K562 (cell line): ENCODE results near the gene IMPG1. TPM values are rescaled to one million over a fixed set of nuclear protein-coding genes. Genes with fewer than 3 reads are reported as not detected.

Experiments
- ATAC-seq: fragments of 200-7000 bp; cut with Tn5 transposase; 3 replicates; pipeline ENCODE4 v1.9.1; 2020; ENCODE audit warnings: moderate library complexity
- BruUV-seq: library from RNA; stranded (reverse); fragments of 400-500 nt; replicated peaks from 2 replicates; lab custom pipeline; 2021; lab: Mats Ljungman, UMichigan
- CTCF ChIA-PET: fragments of 300-600 bp; formaldehyde crosslinking; extraction: SDS; loops from one replicate; lab custom pipeline; 2021; ENCODE audit warnings: low intra/inter-chr PET ratio; lab: Yijun Ruan, JAX
- POLR2A ChIA-PET: fragments of 300-600, 350-650 bp; sonication (Branson Sonifier 250); formaldehyde crosslinking; extraction: SDS; loops from one replicate; lab custom pipeline; 2021; ENCODE audit warnings: antibody characterized with exemption, inconsistent platforms; lab: Yijun Ruan, JAX
- DNase-seq, 4 experiments: peaks; one replicate each; pipeline versions ENCODE4 v3.0.0 to v3.0.0-alpha.2; 2011 to 2018; ENCODE audit warnings: low spot score in 3 of 4, mixed read lengths in 3 of 4; ENCODE audit errors: extremely low read depth in 1 of 4
- FAIRE-seq: peaks from 2 replicates; lab custom pipeline; 2011; peaks lifted over from hg19 to GRCh38; lab: Jason Lieb, UNC
- H2AFZ ChIP-seq: 2 replicates; pipeline ENCODE4 v1.6.0; 2011; ENCODE audit warnings: low read depth, low read length, control low read depth, inconsistent platforms
- H3K27ac ChIP-seq: fragments of 200-600 bp; 3 replicates; pipeline ENCODE4 v1.8.0; 2011; ENCODE audit warnings: low read depth, mild to moderate bottlenecking, control low read depth, inconsistent platforms, low read length, moderate library complexity, mixed read lengths; ENCODE audit errors: extremely low read depth
- H3K27me3 ChIP-seq, 2 experiments: fragments of 300-600 bp in 1 of 2; 2 replicates in 1 of 2; 3 replicates in 1 of 2; pipeline versions ENCODE4 v1.6.0 to v1.8.0; 2011; ENCODE audit warnings: inconsistent platforms in 2 of 2, low read length in 2 of 2, mild to moderate bottlenecking in 1 of 2, mixed read lengths in 1 of 2, moderate library complexity in 1 of 2; ENCODE audit not compliant: control insufficient read depth in 2 of 2, insufficient read depth in 2 of 2
- H3K36me3 ChIP-seq: fragments of 300-600 bp; 3 replicates; pipeline ENCODE4 v1.8.0; 2011; ENCODE audit warnings: mild to moderate bottlenecking, low read length, inconsistent platforms; ENCODE audit not compliant: control insufficient read depth, insufficient read depth
- H3K4me1 ChIP-seq, 2 experiments: fragments of 200-600 bp in 1 of 2; replicated peaks in 1 of 2; 2 replicates in 1 of 2; 3 replicates in 1 of 2; pipeline versions ENCODE4 v1.5.1 to v1.8.0; 2011; ENCODE audit warnings: inconsistent platforms in 2 of 2, low read length in 2 of 2, mild to moderate bottlenecking in 1 of 2, mixed read lengths in 1 of 2, moderate library complexity in 1 of 2; ENCODE audit not compliant: control insufficient read depth in 2 of 2, insufficient read depth in 2 of 2
- H3K4me2 ChIP-seq: 2 replicates; pipeline ENCODE4 v1.6.1; 2011; ENCODE audit warnings: low read length, control low read depth, inconsistent platforms, mixed read lengths; ENCODE audit not compliant: insufficient read depth
- H3K4me3 ChIP-seq: fragments of 200-600 bp; sonication (generic), shearing (Covaris generic); 2 replicates; pipeline ENCODE4 v1.5.1; 2016; ENCODE audit warnings: control low read depth, inconsistent platforms
- H3K79me2 ChIP-seq: fragments of 200-600 bp; 3 replicates; pipeline ENCODE4 v1.8.0; 2011; ENCODE audit warnings: low read length, inconsistent platforms; ENCODE audit not compliant: control insufficient read depth, insufficient read depth
- H3K9ac ChIP-seq, 2 experiments: 2 replicates each; pipeline versions ENCODE4 v1.6.0 to v1.6.1; 2011; ENCODE audit warnings: low read depth in 2 of 2, low read length in 2 of 2, control low read depth in 1 of 2, inconsistent platforms in 1 of 2, mild to moderate bottlenecking in 1 of 2, mixed read lengths in 1 of 2; ENCODE audit not compliant: insufficient read depth in 1 of 2
- H3K9me1 ChIP-seq: one replicate; pipeline ENCODE4 v1.6.0; 2011; ENCODE audit warnings: inconsistent platforms, mild to moderate bottlenecking, low read length, moderate library complexity; ENCODE audit not compliant: control insufficient read depth, insufficient read depth
- H3K9me3 ChIP-seq: replicated peaks from 2 replicates; pipeline ENCODE4 v1.5.1; 2011; ENCODE audit warnings: low read depth, low read length, inconsistent platforms; ENCODE audit not compliant: control insufficient read depth, insufficient read depth
- H4K20me1 ChIP-seq: replicated peaks from 2 replicates; pipeline ENCODE4 v1.6.1; 2011; ENCODE audit warnings: low read length, inconsistent platforms, mixed read lengths; ENCODE audit not compliant: control insufficient read depth, insufficient read depth
- ARID1B ChIP-seq: fragments of 450-650 bp; IDR thresholded peaks from 2 replicates; pipeline ENCODE4 v1.6.1; 2016; ENCODE audit warnings: antibody characterized with exemption, mild to moderate bottlenecking, inconsistent platforms
- ATF2 ChIP-seq: sonication (generic); formaldehyde crosslinking; IDR thresholded peaks from 2 replicates; pipeline ENCODE4 v1.8.1; 2022; ENCODE audit warnings: missing genetic modification reagents
- C11orf30 ChIP-seq: fragments of 450-650 bp; IDR thresholded peaks from 2 replicates; pipeline ENCODE4 v1.6.1; 2016; ENCODE audit warnings: low read depth, mild to moderate bottlenecking
- HDAC2 ChIP-seq: fragments of 450-650 bp; IDR thresholded peaks from 2 replicates; pipeline ENCODE4 v1.6.1; 2016; ENCODE audit warnings: mild to moderate bottlenecking
- IFI16 ChIP-seq: fragments of 250-450 bp; sonication (Bioruptor Pico); IDR thresholded peaks from 2 replicates; pipeline ENCODE4 v2.1.2; 2022; ENCODE audit warnings: mild to moderate bottlenecking, inconsistent platforms
- MAFG ChIP-seq: fragments of 450-650 bp; conservative IDR thresholded peaks from 2 replicates; pipeline ENCODE4 v1.6.1; 2016; ENCODE audit warnings: missing genetic modification characterization, missing compliant biosample characterization
- NFE2L1 ChIP-seq: fragments of 450-650 bp; IDR thresholded peaks from 2 replicates; pipeline ENCODE4 v1.6.1; 2016; ENCODE audit warnings: missing genetic modification characterization, low read depth, mild to moderate bottlenecking, missing compliant biosample characterization, moderate library complexity, borderline replicate concordance
- NFIC ChIP-seq: fragments of 450-650 bp; IDR thresholded peaks from 2 replicates; pipeline ENCODE4 v1.6.1; 2017; ENCODE audit warnings: mild to moderate bottlenecking, inconsistent platforms
- NR1H2 ChIP-seq: sonication (generic); formaldehyde crosslinking; IDR thresholded peaks from 2 replicates; pipeline ENCODE4 v1.4.0; 2020; ENCODE audit warnings: mild to moderate bottlenecking, missing genetic modification reagents
- POLR2AphosphoS5 ChIP-seq: IDR thresholded peaks from 2 replicates; pipeline ENCODE4 v1.6.1; 2011; ENCODE audit warnings: mild to moderate bottlenecking, low read depth, low read length, moderate library complexity; ENCODE audit not compliant: control insufficient read depth, insufficient read depth
- RFX1 ChIP-seq: fragments of 450-650 bp; IDR thresholded peaks from 2 replicates; pipeline ENCODE4 v1.6.1; 2016; ENCODE audit warnings: mild to moderate bottlenecking, moderate library complexity
- SIN3B ChIP-seq: fragments of 450-650 bp; IDR thresholded peaks from 2 replicates; pipeline ENCODE4 v1.6.1; 2017; ENCODE audit warnings: low read depth, mild to moderate bottlenecking, moderate library complexity
- SMARCA5 ChIP-seq: fragments of 450-650 bp; IDR thresholded peaks from 2 replicates; pipeline ENCODE4 v1.6.1; 2016
- TARDBP ChIP-seq: fragments of 450-650 bp; IDR thresholded peaks from 2 replicates; pipeline ENCODE4 v1.6.1; 2016
- TCF15 ChIP-seq: fragments of 250-450 bp; sonication (Bioruptor Pico); IDR thresholded peaks from 2 replicates; pipeline ENCODE4 v1.8.0; 2022; ENCODE audit warnings: moderate library complexity, mild to moderate bottlenecking, inconsistent platforms
- USF2 ChIP-seq: sonication (generic); formaldehyde crosslinking; IDR thresholded peaks from 2 replicates; pipeline ENCODE4 v1.5.0; 2020; ENCODE audit warnings: missing genetic modification reagents
- ZKSCAN3 ChIP-seq: fragments of 250-450 bp; sonication (Bioruptor Pico); IDR thresholded peaks from 2 replicates; pipeline ENCODE4 v1.4.0; 2020
- ZNF121 ChIP-seq: sonication (generic); formaldehyde crosslinking; conservative IDR thresholded peaks from 2 replicates; pipeline ENCODE4 v1.8.0; 2022; ENCODE audit warnings: missing genetic modification reagents
- ZNF785 ChIP-seq: fragments of 250-450 bp; sonication (Bioruptor Pico); IDR thresholded peaks from 2 replicates; pipeline ENCODE4 v1.4.0; 2020; ENCODE audit warnings: mild to moderate bottlenecking
- WGBS: fragments of 100-300 bp; shearing (Covaris generic); methylation state at CpG from one replicate; pipeline ENCODE4 v1.1.6; 2016; ENCODE audit warnings: low coverage, mixed read lengths; ENCODE audit not compliant: insufficient coverage; ENCODE audit errors: missing lambda C conversion rate; 5-methylcytosine and 5-hydroxymethylcytosine counted together
- in situ Hi-C: fragments of 300-500 bp; cut with MboI; formaldehyde crosslinking; loops from 4 replicates; pipeline ENCODE4 v1.15.0; 2018; ENCODE audit warnings: inconsistent platforms, mixed read lengths
- intact Hi-C: fragments of 100-400 bp; cut with micrococcal nuclease; formaldehyde crosslinking; loops from 2 replicates; pipeline ENCODE4 v1.14.2; 2022
- polyA plus RNA-seq, 8 experiments: library from polyadenylated mRNA; depleted of rRNA in 4 of 8; stranded (reverse) in 5 of 8; unstranded in 3 of 8; fragments of >200 nt; fragmentation: Nextera tagmentation in 2 of 8; fragmentation: Illumina TruSeq in 1 of 8; extraction: Ambion mirVana in 2 of 8; extraction: Trizol in 1 of 8; gene quantifications; 2 replicates each; pipeline versions ENCODE4 v1.2.1 to v1.2.3, GENCODE V29; 2011 to 2014; ENCODE audit warnings: inconsistent platforms in 1 of 8, missing spikeins in 1 of 8
- total RNA-seq, 7 experiments: library from RNA; depleted of rRNA in 6 of 7; stranded (reverse); fragments of >200 nt in 6 of 7; fragmentation: Illumina TruSeq in 2 of 7; extraction: Trizol in 2 of 7; gene quantifications; 2 replicates each; pipeline versions ENCODE4 v1.2.1 to v1.2.3, GENCODE V29; 2011 to 2021; ENCODE audit warnings: low replicate concordance in 1 of 7

The IMPG1 gene
- total and polyA plus RNA-seq, 9 of the 15 experiments (the other 6 are each of a cell fraction or from before 2014, with no cell fraction given): not detected

- TF ChIP-seq C11orf30: peak; percentile 68; the same call in 1 of the 2 replicates
- TF ChIP-seq IFI16 (CRISPR knock-in tag): no peak
- TF ChIP-seq ZNF785 (CRISPR knock-in tag): no peak
- no peak for TF ChIP-seq NR1H2
- TF ChIP-seq MAFG: peak; percentile 46
- TF ChIP-seq POLR2AphosphoS5: no peak
- no peak for TF ChIP-seq RFX1
- no peak for TF ChIP-seq SMARCA5
- no peak for TF ChIP-seq SIN3B
- no peak for TF ChIP-seq TCF15
- no peak for TF ChIP-seq TARDBP
- no peak for TF ChIP-seq ZKSCAN3 (CRISPR knock-in tag)
- TF ChIP-seq USF2 (CRISPR knock-in tag): no peak
- no peak for TF ChIP-seq NFIC
- no peak for TF ChIP-seq HDAC2
Observed at GRCh38 chr6:76003113-76003512, 69.3 kb downstream of the IMPG1 start (continued).

GRCh38 chr6:76000629-76001028 is 71.8 kb downstream of the IMPG1 start:
- H3K4me2 ChIP-seq: no peak overlapping the region
- TF ChIP-seq NFE2L1 (tag) (no peak), ZNF121 (CRISPR knock-in tag) (no peak), ATF2 (CRISPR knock-in tag) (no peak), ARID1B (no peak)
- no peak for ATAC-seq
- no peaks in the 10 kb centered on the region for H3K36me3 ChIP-seq
- no peak overlapping the region for H2AFZ ChIP-seq
- 3% methylated on average over 5 of the region's 5 CpGs for WGBS
- no peak overlapping the region for H3K27ac ChIP-seq
- CTCF ChIA-PET: no interaction called here
- no TSS peak for BruUV-seq
- H3K4me3 ChIP-seq: no peak overlapping the region
- no peak for DNase-seq
- in situ Hi-C loops: no loop called here
- no peaks in the 10 kb centered on the region for H3K4me1 ChIP-seq
- H3K79me2 ChIP-seq: no peaks in the 10 kb centered on the region
- no peaks in the 10 kb centered on the region for H4K20me1 ChIP-seq
- no peak overlapping the region for H3K9ac ChIP-seq
- H3K9me1 ChIP-seq: no peaks in the 10 kb centered on the region
- POLR2A ChIA-PET: no interaction called here
- FAIRE-seq: no peak
- H3K27me3 ChIP-seq: no peaks in the 10 kb centered on the region
- H3K9me3 ChIP-seq: no peaks in the 10 kb centered on the region
- intact Hi-C loops: no loop called here
